GM12892 (cell line): ENCODE results near the gene SCAANT1.

ENCODE experiments used
- POLR2A ChIP-seq: IDR thresholded peaks from 2 replicates; pipeline ENCODE4 v1.6.1; 2011; ENCODE audit warnings: low read depth, low read length, control low read depth
- POLR2AphosphoS5 ChIP-seq: IDR thresholded peaks from 2 replicates; pipeline ENCODE4 v1.6.1; 2011; ENCODE audit warnings: low read depth, low read length, control low read depth
- TAF1 ChIP-seq: IDR thresholded peaks from 2 replicates; pipeline ENCODE4 v1.6.1; 2011; ENCODE audit warnings: low read depth, mild to moderate bottlenecking, control low read depth, low read length, borderline replicate concordance

- TF ChIP-seq POLR2A (no peak), POLR2AphosphoS5 (no peak), TAF1 (no peak)
Measured at GRCh38 chr3:63959146-63959545, 47.0 kb upstream of the SCAANT1 start.
